Epithelial cell of alveolus of lung (primary cell): ENCODE measurements around the gene OR8D2. TPM values are rescaled to one million over a fixed set of nuclear protein-coding genes. Genes with fewer than 3 reads are reported as not detected.

Source experiments
- total RNA-seq: library from RNA; depleted of rRNA; stranded (reverse); fragments of >200 nt; gene quantifications from 2 replicates; pipeline ENCODE4 v1.2.1, GENCODE V29; 2015

OR8D2 gene
- total RNA-seq, result not detected in 2 replicates

GRCh38 chr11:124320097-124320496 lies at the start of gene OR8D2:
OR8D2 (minus strand) TSS chr11:124320197; CDS start chr11:124320197, 0 bp downstream.

GRCh38 chr11:124313849-124314248 lies 6.1 kb downstream of the OR8D2 start, which contains the start of gene OR8D1:
OR8D1 (minus strand) TSS chr11:124313949; CDS start chr11:124310766, 3,183 bp downstream.

Other genes starting within 250 kb of the OR8D2 start
- gene VWA5A, start 204.7 kb downstream of the OR8D2 start, total RNA-seq, result 65.7 and 134 TPM in 2 replicates
- not detected in 2 replicates for gene OR10D3, start 136.9 kb downstream of the OR8D2 start, total RNA-seq
- not detected in 2 replicates for gene OR8G1, start 79.1 kb downstream of the OR8D2 start, total RNA-seq
- not detected in 2 replicates for gene OR8G5, start 63.8 kb downstream of the OR8D2 start, total RNA-seq
- gene OR8D1, start 6.2 kb downstream of the OR8D2 start, total RNA-seq, result under 0.01 TPM in 1 of 2 replicates, not detected in the other
- gene OR8B2, start 64.3 kb upstream of the OR8D2 start, total RNA-seq, result not detected in 2 replicates
- gene OR8B3, start 78.8 kb upstream of the OR8D2 start, total RNA-seq, result not detected in 2 replicates
- not detected in 2 replicates for gene OR8B4, start 104.7 kb upstream of the OR8D2 start, total RNA-seq
- gene OR8B8, start 125.5 kb upstream of the OR8D2 start, total RNA-seq, result not detected in 2 replicates
- gene OR8B12, start 223.5 kb upstream of the OR8D2 start, total RNA-seq, result not detected in 2 replicates
- not detected in 2 replicates for gene OR8A1, start 249.8 kb upstream of the OR8D2 start, total RNA-seq